Dendritic cell treated with granulocyte-macrophage colony-stimulating factor and Interleukin-4, amounts not matched to agents 40 ng/mL and 50 ng/mL, for 4 days (primary cell): ENCODE data around the gene MBOAT1.

Source experiments
- H3K27ac Mint-ChIP-seq: one replicate; pipeline ENCODE4 v1.8.0; 2022; ENCODE audit warnings: mild to moderate bottlenecking, mixed read lengths
- H3K27me3 Mint-ChIP-seq: one replicate; pipeline ENCODE4 v1.8.0; 2022; ENCODE audit warnings: mild to moderate bottlenecking, mixed read lengths
- H3K36me3 Mint-ChIP-seq: one replicate; pipeline ENCODE4 v1.8.0; 2022; ENCODE audit warnings: low read depth, mixed read lengths
- H3K4me1 Mint-ChIP-seq: one replicate; pipeline ENCODE4 v1.8.0; 2022; ENCODE audit warnings: low read depth, mixed read lengths
- H3K4me3 Mint-ChIP-seq: one replicate; pipeline ENCODE4 v1.8.0; 2022; ENCODE audit warnings: mild to moderate bottlenecking, moderate library complexity, mixed read lengths
- H3K9me3 Mint-ChIP-seq: one replicate; pipeline ENCODE4 v1.8.0; 2022; ENCODE audit warnings: mixed read lengths
- intact Hi-C: fragments of 100-400 bp; cut with micrococcal nuclease; formaldehyde crosslinking; loops from one replicate; pipeline ENCODE4 v1.15.0; 2022

Gene MBOAT1

GRCh38 chr6:20203561-20204511, 8.4 kb downstream of the MBOAT1 start:
- Mint-ChIP-seq H3K9me3 (no peaks in the 10 kb centered on the region), H3K27ac (peak overlapping the region; percentile 79), H3K4me1 (peaks cover 50% of the 10 kb centered on the region), H3K4me3 (no peak overlapping the region), H3K36me3 (no peaks in the 10 kb centered on the region), H3K27me3 (no peaks in the 10 kb centered on the region)
- intact Hi-C loops = no loop called here

GRCh38 chr6:20202699-20203302, 9.5 kb downstream of the MBOAT1 start:
- Mint-ChIP-seq H3K27me3 (no peaks in the 10 kb centered on the region), H3K27ac (no peak overlapping the region), H3K4me3 (no peak overlapping the region), H3K4me1 (peaks cover 55% of the 10 kb centered on the region), H3K9me3 (no peaks in the 10 kb centered on the region), H3K36me3 (no peaks in the 10 kb centered on the region)
- intact Hi-C loops = no loop called here

- Mint-ChIP-seq H3K4me3 (no peak overlapping the region), H3K36me3 (no peaks in the 10 kb centered on the region), H3K4me1 (peaks cover 54% of the 10 kb centered on the region), H3K27me3 (no peaks in the 10 kb centered on the region), H3K9me3 (no peaks in the 10 kb centered on the region), H3K27ac (no peak overlapping the region)
- intact Hi-C loops = no loop called here
These were observed 10.0 kb downstream of the MBOAT1 start for GRCh38 chr6:20202324-20202658.

- H3K4me1 Mint-ChIP-seq = peaks cover 45% of the 10 kb centered on the region
- intact Hi-C loops = no loop called here
- H3K27ac Mint-ChIP-seq = no peak overlapping the region
- H3K27me3 Mint-ChIP-seq = no peaks in the 10 kb centered on the region
- H3K36me3 Mint-ChIP-seq = no peaks in the 10 kb centered on the region
- H3K9me3 Mint-ChIP-seq = no peaks in the 10 kb centered on the region
- H3K4me3 Mint-ChIP-seq = no peak overlapping the region
These were observed 11.3 kb downstream of the MBOAT1 start for GRCh38 chr6:20200761-20201630.

- H3K4me1 Mint-ChIP-seq = peaks cover 24% of the 10 kb centered on the region
- no peak overlapping the region for H3K27ac Mint-ChIP-seq
- H3K9me3 Mint-ChIP-seq = no peaks in the 10 kb centered on the region
- H3K27me3 Mint-ChIP-seq = no peaks in the 10 kb centered on the region
- intact Hi-C loops = no loop called here
- H3K36me3 Mint-ChIP-seq = no peaks in the 10 kb centered on the region
- H3K4me3 Mint-ChIP-seq = no peak overlapping the region
These were observed 13.5 kb downstream of the MBOAT1 start for GRCh38 chr6:20198775-20199174.

GRCh38 chr6:20198156-20198774, 14.0 kb downstream of the MBOAT1 start:
- Mint-ChIP-seq H3K27me3 (no peaks in the 10 kb centered on the region), H3K27ac (no peak overlapping the region), H3K4me3 (no peak overlapping the region), H3K4me1 (peaks cover 22% of the 10 kb centered on the region), H3K9me3 (no peaks in the 10 kb centered on the region), H3K36me3 (no peaks in the 10 kb centered on the region)
- intact Hi-C loops = no loop called here

- intact Hi-C loops = no loop called here
- peaks cover 24% of the 10 kb centered on the region for H3K4me1 Mint-ChIP-seq
- no peak overlapping the region for H3K4me3 Mint-ChIP-seq
- H3K27me3 Mint-ChIP-seq = no peaks in the 10 kb centered on the region
- H3K9me3 Mint-ChIP-seq = no peaks in the 10 kb centered on the region
- H3K36me3 Mint-ChIP-seq = no peaks in the 10 kb centered on the region
- no peak overlapping the region for H3K27ac Mint-ChIP-seq
These were observed 15.0 kb downstream of the MBOAT1 start for GRCh38 chr6:20197251-20197650.

- Mint-ChIP-seq H3K27me3 (no peaks in the 10 kb centered on the region), H3K9me3 (no peaks in the 10 kb centered on the region), H3K4me3 (no peak overlapping the region), H3K4me1 (peaks cover 11% of the 10 kb centered on the region), H3K27ac (no peak overlapping the region), H3K36me3 (no peaks in the 10 kb centered on the region)
- intact Hi-C loops = no loop called here
These were observed 19.6 kb downstream of the MBOAT1 start for GRCh38 chr6:20192625-20193024.

GRCh38 chr6:20191992-20192391, 20.3 kb downstream of the MBOAT1 start:
- intact Hi-C loops = no loop called here
- Mint-ChIP-seq H3K4me3 (no peak overlapping the region), H3K4me1 (peaks cover 11% of the 10 kb centered on the region), H3K9me3 (no peaks in the 10 kb centered on the region), H3K36me3 (peaks cover 6% of the 10 kb centered on the region), H3K27ac (no peak overlapping the region), H3K27me3 (no peaks in the 10 kb centered on the region)

- peaks cover 13% of the 10 kb centered on the region for H3K4me1 Mint-ChIP-seq
These were observed 23.6 kb downstream of the MBOAT1 start for GRCh38 chr6:20188630-20189075.

GRCh38 chr6:20186981-20187380, 25.3 kb downstream of the MBOAT1 start:
- no peaks in the 10 kb centered on the region for H3K27me3 Mint-ChIP-seq
- H3K27ac Mint-ChIP-seq = no peak overlapping the region
- intact Hi-C loops = no loop called here
- H3K9me3 Mint-ChIP-seq = peaks cover 11% of the 10 kb centered on the region
- H3K36me3 Mint-ChIP-seq = peaks cover 30% of the 10 kb centered on the region
- H3K4me3 Mint-ChIP-seq = no peak overlapping the region
- H3K4me1 Mint-ChIP-seq = peaks cover 8% of the 10 kb centered on the region

More at GRCh38 chr6:20188630-20189075, 23.6 kb downstream of the MBOAT1 start:
- intact Hi-C loops = no loop called here
- no peaks in the 10 kb centered on the region for H3K27me3 Mint-ChIP-seq
- H3K36me3 Mint-ChIP-seq = peaks cover 28% of the 10 kb centered on the region
- no peak overlapping the region for H3K27ac Mint-ChIP-seq
- peaks cover 10% of the 10 kb centered on the region for H3K9me3 Mint-ChIP-seq
- no peak overlapping the region for H3K4me3 Mint-ChIP-seq

GRCh38 chr6:20183706-20184105, 28.6 kb downstream of the MBOAT1 start:
- H3K4me1 Mint-ChIP-seq = peaks cover 22% of the 10 kb centered on the region
- H3K4me3 Mint-ChIP-seq = no peak overlapping the region
- intact Hi-C loops = no loop called here
- H3K36me3 Mint-ChIP-seq = peaks cover 30% of the 10 kb centered on the region
- peaks cover 11% of the 10 kb centered on the region for H3K9me3 Mint-ChIP-seq
- H3K27me3 Mint-ChIP-seq = no peaks in the 10 kb centered on the region
- H3K27ac Mint-ChIP-seq = no peak overlapping the region

GRCh38 chr6:20182926-20183521, 29.2 kb downstream of the MBOAT1 start:
- Mint-ChIP-seq H3K36me3 (peaks cover 30% of the 10 kb centered on the region), H3K27ac (no peak overlapping the region), H3K4me3 (no peak overlapping the region), H3K9me3 (peaks cover 11% of the 10 kb centered on the region), H3K27me3 (no peaks in the 10 kb centered on the region), H3K4me1 (peaks cover 22% of the 10 kb centered on the region)
- intact Hi-C loops = no loop called here
